KBM-7 (cell line): Measurements from ENCODE around the gene SCYGR3.
A peak's percentile ranks its signal among the peaks of the same experiment; 100 is the strongest.
"Not testable (repeated sequence)": the region's sequence is repeated elsewhere in the genome, so short reads cannot be mapped to it uniquely, and the experiment has no call there.

Experiments
- DNase-seq: peaks from one replicate; pipeline ENCODE4 v3.0.0-alpha.2; 2015
- in situ Hi-C: fragments of 300-500 bp; cut with MboI; formaldehyde crosslinking; loops from 2 replicates; pipeline ENCODE4 v1.14.3; 2020; ENCODE audit warnings: low sequenced_read_pairs, low pct_unique_long_range_greater_than_20kb, mixed read lengths

The SCYGR3 gene

DNA sequence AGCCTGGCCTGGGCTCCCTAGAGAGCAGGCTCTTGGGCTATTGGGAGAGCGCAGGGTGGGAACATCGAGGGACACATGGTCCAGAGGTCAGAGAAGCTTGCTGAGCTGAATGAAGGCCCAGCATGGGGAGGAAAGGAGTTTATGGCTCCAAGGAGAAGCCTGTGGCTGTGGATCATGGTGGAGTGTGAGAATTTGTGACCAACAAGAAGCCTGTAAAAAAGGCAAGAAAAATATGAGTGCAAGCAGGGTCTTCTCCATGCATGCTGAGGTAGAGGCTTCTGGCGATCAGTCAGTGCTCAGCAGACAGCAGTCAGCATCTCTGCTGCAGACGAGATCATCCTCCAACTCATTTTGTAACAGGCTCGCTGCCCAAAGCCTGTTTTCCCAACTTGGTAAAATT, 1.3 kb upstream of the SCYGR3 start:
- no peak for DNase-seq
- in situ Hi-C loops, result no loop called here

DNA sequence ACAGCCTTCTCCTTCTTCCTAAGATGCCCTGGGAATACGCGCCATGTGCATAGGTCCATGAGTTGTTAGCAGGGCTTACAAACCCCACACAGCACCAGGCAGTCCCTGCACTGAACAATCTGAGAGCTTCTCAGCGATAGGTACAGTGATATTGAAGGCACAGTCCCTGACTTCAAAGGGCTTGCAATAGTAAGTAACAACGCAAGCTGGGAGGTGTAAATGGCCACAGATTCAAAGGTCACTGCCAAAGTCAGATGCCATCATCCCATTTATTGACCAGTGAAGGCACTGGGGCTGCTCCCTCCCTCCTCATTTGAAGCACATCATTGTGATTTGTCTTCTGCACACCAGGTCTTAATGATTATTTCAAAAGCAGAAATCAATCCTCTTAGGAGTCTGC, 541 bp upstream of the SCYGR3 start:
- DNase-seq, result no peak
- in situ Hi-C loops, result no loop called here

DNA sequence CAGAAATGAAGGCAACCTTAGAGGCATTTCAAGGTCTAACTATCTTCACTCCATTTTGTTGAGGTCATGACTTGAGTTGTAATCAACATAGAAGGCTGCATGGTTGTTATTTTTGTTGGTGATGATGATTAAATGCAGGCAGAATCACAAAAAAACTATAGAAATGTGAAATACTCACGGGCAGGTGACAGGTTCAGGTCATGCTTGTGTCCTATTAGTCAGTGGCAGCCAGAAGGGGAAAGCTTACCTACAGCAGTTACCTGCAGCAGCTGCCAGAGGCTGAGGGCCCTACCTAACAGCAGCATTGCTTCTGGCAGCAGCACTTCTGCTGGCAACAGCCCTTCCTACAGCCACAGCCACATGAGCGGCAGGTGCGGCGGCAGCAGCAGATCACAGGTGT, 394 bp downstream of the SCYGR3 start:
- DNase-seq, result no peak
- in situ Hi-C loops, result no loop called here

DNA sequence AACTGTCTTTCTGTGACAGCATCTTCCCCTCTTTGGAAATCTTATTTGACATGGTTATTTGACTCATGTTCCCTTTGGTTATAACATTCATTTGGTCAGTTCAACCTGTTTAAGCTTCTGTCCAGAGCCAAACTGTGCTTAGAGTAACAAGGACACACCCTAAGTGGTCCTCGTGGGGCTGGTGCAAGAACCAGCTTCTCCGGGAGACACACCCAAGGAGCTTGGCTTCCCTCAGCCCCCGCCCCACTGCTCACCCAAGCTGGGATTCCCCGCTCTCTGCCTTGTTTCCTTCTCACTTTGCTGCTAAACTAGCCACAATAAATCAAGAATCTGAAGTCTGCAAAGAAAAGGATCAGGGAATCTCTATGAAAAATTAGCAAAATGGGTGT, 1.4 kb downstream of the SCYGR3 start:
- in situ Hi-C loops, result no loop called here

DNA sequence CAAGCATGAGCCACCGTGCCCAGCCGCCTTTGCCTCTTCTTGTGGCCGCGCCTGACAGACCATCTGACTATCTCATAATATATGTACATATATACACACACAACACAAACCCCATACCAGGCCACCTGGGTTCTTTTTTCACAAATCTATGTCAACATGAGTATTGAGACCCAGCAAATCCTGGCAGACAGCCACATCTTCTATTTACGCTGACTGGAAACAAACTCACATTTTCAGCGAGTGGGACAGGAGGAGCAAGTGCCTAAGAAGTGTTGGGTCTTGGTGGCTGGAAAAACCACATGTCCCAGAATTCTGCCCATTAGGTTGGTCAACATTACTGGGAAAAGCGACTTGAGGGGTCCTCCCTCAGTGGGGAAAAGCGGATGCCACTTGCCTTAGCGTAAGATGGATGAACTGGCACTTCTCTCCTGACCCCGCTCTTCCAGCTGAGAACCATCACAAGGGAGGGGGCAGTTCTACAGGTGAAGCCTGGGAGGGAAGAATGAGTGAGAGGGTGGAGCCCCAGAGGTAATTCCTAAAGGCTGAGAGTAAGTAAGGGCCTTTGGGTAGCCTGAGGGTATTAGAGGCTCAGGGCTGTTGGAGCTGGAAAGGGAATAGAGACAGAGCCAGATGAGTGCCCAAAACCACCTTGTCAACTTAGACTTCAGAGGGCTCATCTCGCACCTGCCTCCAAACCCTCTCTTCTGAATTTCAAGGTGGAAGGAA, 1.9 kb downstream of the SCYGR3 start:
- in situ Hi-C loops, result no loop called here
- no peak for DNase-seq

More for the DNA sequence above, 1.4 kb downstream of the SCYGR3 start:
- DNase-seq, result no peak

DNA sequence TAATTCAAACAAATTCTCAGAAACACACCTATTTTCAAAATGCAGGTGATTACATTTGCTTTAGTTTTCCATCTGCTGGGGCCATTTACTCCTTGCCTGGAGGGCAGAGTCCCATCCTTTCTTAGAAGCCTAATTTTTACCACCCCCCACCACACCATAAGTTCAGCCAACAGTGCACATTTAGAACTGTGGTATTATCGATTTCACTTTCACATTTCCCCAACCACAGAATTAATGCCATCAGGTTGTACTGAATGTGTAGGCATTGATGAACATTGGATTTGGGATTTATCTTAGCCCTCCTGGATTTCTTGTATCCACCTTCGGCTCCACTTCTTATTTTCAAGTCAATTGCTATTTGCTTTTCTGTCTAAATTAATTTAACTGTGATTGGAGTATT, 4.5 kb downstream of the SCYGR3 start:
- no peak for DNase-seq
- in situ Hi-C loops, result no loop called here

DNA sequence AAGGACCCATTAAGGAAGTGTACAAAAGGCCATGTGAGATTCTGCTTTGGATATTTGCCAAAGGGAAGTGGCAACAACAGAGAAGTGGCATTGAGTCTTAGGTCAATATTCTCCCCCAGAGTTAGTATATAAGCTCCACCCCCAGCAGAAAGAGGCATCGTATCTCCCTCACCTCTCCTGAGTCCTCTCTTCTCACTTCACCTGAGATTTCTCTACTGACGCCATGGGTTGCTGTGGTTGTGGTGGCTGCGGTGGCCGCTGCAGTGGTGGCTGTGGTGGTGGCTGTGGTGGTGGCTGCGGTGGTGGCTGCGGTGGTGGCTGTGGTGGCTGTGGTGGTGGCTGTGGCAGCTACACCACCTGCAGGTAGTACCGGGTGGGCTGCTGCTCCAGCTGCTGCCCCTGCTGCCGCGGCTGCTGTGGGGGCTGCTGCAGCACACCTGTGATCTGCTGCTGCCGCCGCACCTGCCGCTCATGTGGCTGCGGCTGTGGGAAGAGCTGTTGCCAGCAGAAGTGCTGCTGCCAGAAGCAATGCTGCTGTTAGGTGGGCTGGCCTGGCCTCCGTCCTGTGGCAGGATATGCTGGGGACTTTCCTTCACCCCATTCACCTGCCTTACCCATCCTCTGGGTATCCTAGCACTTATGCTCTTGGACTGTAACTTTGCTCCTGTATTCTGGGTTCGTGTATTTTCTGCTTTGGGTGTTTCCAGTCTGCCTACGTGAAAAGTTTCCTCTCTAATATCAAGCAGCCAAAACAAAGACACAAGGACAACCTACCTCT, 5.9 kb downstream of the SCYGR3 start:
- in situ Hi-C loops, result no loop called here
- peak; percentile 66 for DNase-seq

DNA sequence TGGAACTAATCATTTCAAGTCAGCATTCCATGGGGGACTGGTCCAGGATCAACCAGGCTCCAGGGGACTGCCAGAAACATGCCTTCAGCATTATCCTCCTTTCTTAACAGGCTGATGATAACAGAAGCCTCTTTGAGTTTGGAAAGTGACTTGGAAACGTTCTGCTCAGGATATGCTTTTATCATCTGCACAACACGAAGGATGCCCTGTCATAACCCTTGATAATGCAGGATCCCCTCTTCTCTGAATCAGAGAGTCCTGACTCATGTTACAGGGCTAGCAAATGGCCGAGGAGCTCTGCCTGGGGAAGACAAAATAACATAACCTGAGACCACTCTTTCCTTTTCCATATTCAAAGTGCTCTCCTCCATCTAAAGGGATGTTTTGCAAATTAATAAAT, 6.7 kb downstream of the SCYGR3 start:
- in situ Hi-C loops, result no loop called here
- DNase-seq, result no peak

DNA sequence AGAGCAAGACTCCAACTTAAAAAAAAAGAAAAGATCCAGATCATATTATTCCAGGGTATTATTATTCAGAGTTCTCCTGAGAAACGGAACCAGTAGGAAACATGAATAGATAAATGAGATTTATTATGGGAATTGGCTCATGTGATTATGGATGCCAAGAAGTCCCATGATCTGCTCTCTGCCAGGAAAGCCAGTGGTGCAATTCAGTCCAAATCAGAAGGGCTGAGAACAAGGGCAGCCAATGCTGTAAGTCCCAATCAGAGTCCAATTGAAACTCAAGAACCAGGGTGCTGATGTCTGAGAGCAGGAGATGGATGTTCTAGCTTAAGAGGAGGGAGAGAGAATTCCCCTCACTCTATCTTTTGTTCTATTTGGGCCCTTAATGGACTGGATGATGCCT, 8.2 kb downstream of the SCYGR3 start:
- no peak for DNase-seq
- in situ Hi-C loops, result no loop called here

DNA sequence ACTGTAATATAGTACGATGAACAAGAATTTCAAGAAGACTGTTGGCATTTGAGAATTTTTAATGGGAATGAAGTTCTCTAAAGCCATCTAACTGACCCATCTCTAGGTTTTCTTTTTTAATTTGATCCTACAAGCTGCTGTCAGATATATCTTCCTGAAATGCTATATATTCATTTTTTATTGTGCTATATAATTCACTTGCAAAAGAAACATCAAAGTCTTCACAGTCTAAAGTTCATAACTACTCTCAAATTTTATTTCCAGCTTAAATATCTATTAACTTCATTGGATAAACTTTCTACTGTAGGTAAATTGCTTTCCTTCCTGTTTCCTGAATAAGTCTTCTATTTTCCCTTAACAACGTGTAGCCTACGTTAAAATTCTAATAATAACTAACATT, 12.3 kb downstream of the SCYGR3 start:
- in situ Hi-C loops, result no loop called here
- no peak for DNase-seq

DNA sequence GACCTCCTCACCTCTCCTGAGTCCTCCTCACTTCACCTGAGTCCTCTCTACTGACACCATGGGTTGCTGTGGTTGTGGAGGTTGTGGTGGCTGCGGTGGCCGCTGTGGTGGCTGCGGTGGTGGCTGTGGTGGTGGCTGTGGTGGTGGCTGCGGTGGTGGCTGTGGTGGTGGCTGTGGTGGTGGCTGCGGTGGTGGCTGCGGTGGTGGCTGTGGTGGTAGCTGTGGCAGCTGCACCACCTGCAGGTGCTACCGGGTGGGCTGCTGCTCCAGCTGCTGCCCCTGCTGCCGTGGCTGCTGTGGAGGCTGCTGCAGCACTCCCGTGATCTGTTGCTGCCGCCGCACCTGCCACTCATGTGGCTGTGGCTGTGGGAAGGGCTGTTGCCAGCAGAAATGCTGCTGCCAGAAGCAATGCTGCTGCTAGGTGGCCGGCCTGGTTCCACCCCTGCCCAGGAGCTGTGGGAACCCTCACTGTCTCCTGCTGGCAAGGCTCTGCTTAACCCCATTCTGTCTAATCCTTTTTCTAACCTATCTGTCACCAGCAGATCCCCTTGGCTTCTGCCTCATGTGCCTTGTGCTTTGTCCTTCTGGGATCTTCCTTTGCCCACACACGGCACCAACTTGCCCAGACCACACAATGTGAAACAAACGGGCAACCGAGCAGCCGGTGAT, 15.7 kb downstream of the SCYGR3 start, which contains the start of gene SCYGR2:
Gene SCYGR2, plus strand, starts transcription at position 59 of the 669 bp plus-strand sequence. Its CDS starts 0 bp downstream, at position 59.
- DNase-seq, in situ Hi-C loops: not testable (repeated sequence)

DNA sequence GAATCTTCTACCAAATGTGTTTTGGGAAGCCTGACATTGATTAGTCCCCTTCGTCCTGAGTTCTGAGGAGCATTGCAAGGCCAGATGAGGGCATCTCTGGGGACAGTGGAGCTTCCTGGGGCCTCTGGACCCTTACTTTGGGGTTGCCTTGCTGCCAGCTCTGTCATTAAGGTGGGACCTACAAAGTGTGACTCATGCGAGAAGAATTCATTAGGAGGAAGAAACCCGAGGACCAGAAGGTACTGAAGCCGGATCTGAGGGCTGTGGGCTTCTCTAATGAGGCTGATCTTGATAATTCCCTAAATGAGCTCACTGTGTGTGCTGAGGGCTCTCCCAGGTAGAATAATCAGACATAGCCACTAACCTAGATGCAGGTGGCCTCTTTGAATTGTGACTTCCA, 16.6 kb downstream of the SCYGR3 start:
- in situ Hi-C loops, result no loop called here
- DNase-seq, result no peak

DNA sequence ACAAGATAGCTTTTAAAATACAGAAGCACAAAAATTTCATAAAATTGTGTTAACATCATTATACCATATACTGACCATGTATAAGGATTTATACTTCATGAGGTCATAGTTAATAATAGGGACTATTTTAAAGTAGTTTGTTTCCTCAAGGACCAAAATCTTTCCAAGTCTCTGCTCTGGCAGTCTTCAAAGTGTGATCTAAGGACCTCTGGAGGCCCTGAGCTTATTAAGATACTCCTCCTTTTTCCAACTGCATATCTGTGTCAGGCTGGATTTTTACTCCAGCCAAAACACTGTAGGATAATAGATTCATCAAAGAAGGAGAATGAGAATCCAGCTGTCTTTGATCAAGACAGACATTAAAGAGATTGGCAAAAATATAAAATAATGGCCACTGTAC, 17.6 kb downstream of the SCYGR3 start:
- in situ Hi-C loops, result no loop called here
- no peak for DNase-seq

DNA sequence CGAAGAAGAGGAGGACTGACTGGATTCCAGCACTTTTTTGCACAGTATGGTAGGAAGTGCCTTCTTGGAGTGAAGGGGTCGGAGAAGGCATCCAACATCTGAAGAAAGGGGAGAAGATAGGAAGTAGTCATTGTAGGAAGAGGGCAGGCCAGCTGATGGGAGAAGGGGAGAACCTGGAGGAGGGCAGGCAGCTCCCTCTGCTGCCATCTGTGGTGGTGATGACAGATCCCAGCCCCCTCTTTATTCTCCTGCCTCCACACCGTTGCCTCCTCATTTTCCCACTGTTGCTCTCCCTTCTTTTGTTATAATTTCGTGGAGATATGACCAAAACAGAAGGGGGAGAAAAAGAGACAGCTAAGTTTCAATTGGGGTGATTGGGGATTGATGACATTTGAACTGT, 18.8 kb downstream of the SCYGR3 start:
- DNase-seq, result no peak
- in situ Hi-C loops, result no loop called here

DNA sequence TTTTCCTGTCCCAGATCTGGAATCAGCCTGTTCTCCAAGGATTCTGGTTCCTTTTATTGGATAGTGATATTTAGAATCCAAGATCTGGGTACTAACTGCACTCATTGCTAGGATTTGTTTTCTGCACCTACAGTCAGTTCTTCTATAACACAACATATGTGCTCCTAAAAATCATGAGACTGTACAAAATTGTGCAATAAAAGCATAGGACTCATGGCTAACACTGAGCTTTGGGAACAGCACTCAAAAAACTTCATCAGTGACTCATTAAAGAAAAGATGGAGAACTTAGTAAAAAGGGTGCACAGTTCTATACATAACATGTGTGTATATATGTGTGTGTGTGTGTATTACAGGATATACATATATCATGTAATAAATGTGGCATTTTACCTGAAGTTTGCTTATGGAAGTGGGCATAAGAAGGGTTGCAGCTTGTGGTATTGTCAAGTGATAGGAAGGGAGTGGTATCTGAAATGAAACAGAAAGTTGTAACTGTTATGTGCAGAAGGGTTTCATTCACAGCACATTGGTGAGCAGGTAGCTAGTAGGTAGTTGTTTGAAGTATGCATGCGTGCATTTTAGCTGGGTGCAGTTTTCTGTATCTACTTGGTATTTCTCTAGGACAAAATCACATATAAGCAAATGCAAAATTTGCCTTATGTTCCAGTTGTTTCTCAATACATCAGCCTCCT, 21.8 kb downstream of the SCYGR3 start:
- in situ Hi-C loops, result no loop called here
- DNase-seq, result no peak

DNA sequence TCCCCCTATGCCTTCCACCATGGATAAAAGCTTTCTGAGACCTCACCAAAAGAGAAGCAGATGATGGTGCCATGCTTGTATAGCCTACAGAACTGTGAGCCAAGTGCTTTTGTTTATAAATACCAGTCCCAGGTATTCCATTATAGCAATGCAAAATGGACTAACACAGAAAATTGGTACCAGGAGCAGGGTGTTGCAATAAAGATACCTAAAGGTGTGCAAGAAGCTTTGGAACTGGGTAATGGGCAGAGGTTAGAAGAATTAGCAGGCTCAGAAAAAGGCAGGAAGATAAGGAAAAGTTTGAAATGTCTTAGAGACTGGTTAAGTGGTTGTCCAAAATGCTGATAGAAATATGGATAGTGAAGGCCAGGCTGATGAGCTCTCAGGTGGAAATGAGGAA, 32.3 kb downstream of the SCYGR3 start:
- in situ Hi-C loops, result no loop called here
- DNase-seq, result no peak

DNA sequence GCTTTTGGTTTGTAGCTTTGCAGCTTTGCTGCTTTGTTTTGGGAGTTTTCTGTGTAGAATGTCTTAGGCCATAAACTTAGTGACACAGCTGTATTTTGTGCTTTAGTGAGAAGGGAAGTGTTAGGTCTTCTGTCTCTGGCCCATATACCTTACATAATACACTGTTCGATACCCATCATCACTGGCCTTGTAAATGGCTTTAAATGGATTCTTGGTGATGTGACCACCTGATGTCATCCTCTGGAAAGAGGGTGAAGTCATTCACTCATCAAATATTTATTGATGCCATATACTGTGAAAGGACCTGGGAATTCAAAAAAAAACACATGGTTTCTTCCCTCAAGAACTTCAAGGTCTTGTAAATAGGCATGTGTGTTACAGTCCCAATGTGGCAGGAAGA, 34.8 kb downstream of the SCYGR3 start:
- DNase-seq, result no peak

DNA sequence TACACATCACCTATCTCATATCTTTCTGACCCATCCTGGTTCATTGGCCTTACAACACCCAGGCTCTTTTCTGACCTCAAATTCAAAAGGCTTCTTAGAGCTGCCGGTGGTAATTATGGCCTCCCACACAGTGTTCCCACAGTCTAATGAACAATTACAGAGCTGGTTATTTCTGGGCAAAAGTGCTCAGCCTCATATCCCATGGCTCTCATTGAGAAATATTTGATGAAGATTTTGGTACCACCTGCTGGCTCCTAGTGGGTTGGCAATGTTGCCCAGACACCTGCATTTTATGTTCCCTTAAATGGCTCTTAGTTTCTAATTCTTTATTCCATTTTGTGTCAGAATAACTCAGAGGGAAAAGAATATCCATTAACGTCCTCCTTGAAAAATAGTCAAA, 36.0 kb downstream of the SCYGR3 start:
- in situ Hi-C loops, result no loop called here
- no peak for DNase-seq

More for the DNA sequence above, 34.8 kb downstream of the SCYGR3 start:
- in situ Hi-C loops, result no loop called here

DNA sequence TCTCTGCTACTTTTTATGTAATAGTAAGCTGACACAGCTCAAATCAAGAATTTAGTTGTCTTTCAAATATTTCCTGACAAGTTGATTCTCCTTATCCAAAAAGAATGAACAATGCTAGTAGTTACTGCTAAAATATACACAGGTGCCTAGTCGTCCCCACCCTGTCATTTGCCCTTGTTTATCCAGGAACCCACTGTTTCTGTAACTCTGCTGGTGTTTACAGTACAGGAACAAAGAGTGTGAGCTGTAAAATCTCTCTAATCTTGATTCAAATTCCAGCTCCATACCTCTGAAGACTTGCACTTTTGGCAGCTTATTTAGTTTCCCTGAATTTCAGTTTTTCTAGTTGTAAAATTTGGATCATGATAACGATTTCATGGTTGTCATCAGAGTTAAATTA, 37.1 kb downstream of the SCYGR3 start:
- DNase-seq, result no peak
- in situ Hi-C loops, result no loop called here

DNA sequence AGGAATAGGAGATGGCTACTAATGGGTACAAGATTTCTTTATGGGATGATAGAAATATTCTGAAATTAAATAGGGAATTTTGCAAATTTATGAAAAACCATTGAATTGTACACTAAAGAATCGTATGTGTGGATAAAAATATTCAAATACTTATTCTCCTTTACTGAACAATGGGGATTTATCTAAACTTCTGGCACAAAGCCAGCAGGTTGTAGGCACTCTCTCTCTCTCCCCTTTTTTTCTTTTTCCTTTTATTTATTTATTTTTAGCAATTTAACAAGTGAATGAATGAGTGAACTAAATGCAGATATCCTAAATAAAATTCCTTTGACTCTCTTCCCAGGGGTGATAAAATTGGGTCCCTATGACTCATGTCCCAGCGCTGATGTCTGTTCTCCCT, 37.8 kb downstream of the SCYGR3 start:
- in situ Hi-C loops, result no loop called here
- DNase-seq, result no peak
